GM12878 (cell line): ENCODE data around the gene SPCS2. TPM values are rescaled to one million over a fixed set of nuclear protein-coding genes. Genes with fewer than 3 reads are reported as not detected.

ENCODE experiments used
- ATAC-seq: fragments of 200-7000 bp; cut with Tn5 transposase; 3 replicates; pipeline ENCODE4 v1.9.1; 2020; ENCODE audit warnings: mild to moderate bottlenecking, moderate library complexity
- BruUV-seq: library from RNA; stranded (reverse); fragments of 400-500 nt; replicated peaks from 2 replicates; lab custom pipeline; 2021; lab: Mats Ljungman, UMichigan
- CTCF ChIA-PET: fragments of 300-600 bp; sonication (Branson Sonifier 250); formaldehyde crosslinking; extraction: SDS; loops from one replicate; lab custom pipeline; 2021; ENCODE audit warnings: inconsistent platforms; lab: Yijun Ruan, JAX
- POLR2A ChIA-PET: fragments of 350-600 bp; formaldehyde crosslinking; extraction: SDS; loops from one replicate; lab custom pipeline; 2021; ENCODE audit warnings: inconsistent platforms; lab: Charles Lee
- RAD21 ChIA-PET: fragments of 300-600 bp; sonication (Branson Sonifier 250); formaldehyde crosslinking; loops from one replicate; lab custom pipeline; 2023; ENCODE audit warnings: antibody characterized with exemption; ENCODE audit not compliant: unreplicated experiment; lab: Charles Lee
- SMC1A ChIA-PET: fragments of 300-600 bp; sonication (Branson Sonifier 250); formaldehyde crosslinking; loops from one replicate; lab custom pipeline; 2023; ENCODE audit not compliant: unreplicated experiment, uncharacterized antibody; lab: Charles Lee
- DNase-seq: peaks from one replicate; pipeline ENCODE4 v3.0.0-alpha.2; 2011; ENCODE audit warnings: low read depth, low spot score
- FAIRE-seq: peaks from 3 replicates; lab custom pipeline; 2011; peaks lifted over from hg19 to GRCh38; lab: Jason Lieb, UNC
- H2AFZ ChIP-seq: 2 replicates; pipeline ENCODE4 v1.6.0; 2011; ENCODE audit warnings: low read depth, low read length, control low read depth; ENCODE audit not compliant: control insufficient read depth
- H3K27ac ChIP-seq: 2 replicates; pipeline ENCODE4 v1.5.1; 2011; ENCODE audit warnings: control low read depth; ENCODE audit not compliant: control insufficient read depth, insufficient read depth
- H3K27me3 ChIP-seq, 2 experiments: replicated peaks in 1 of 2; 2 replicates each; pipeline versions ENCODE4 v1.6.0 to v1.6.1; 2011; ENCODE audit warnings: low read length in 1 of 2; ENCODE audit not compliant: control insufficient read depth in 2 of 2, insufficient read depth in 2 of 2
- H3K36me3 ChIP-seq, 2 experiments: 2 replicates each; pipeline ENCODE4 v1.5.1; 2011; ENCODE audit warnings: low read length in 1 of 2; ENCODE audit not compliant: control insufficient read depth in 2 of 2, insufficient read depth in 2 of 2
- H3K4me1 ChIP-seq: 2 replicates; pipeline ENCODE4 v1.6.1; 2011; ENCODE audit warnings: mild to moderate bottlenecking, low read length, moderate library complexity, mixed read lengths; ENCODE audit not compliant: control insufficient read depth, insufficient read depth
- H3K4me2 ChIP-seq: 2 replicates; pipeline ENCODE4 v1.6.0; 2011; ENCODE audit warnings: control low read depth; ENCODE audit not compliant: control insufficient read depth, insufficient read depth
- H3K4me3 ChIP-seq: fragments of 200-600 bp; sonication (generic); 2 replicates; pipeline ENCODE4 v1.5.1; 2016
- H3K79me2 ChIP-seq: 2 replicates; pipeline ENCODE4 v1.6.0; 2011; ENCODE audit warnings: low read length; ENCODE audit not compliant: control insufficient read depth, insufficient read depth
- H3K9ac ChIP-seq: 2 replicates; pipeline ENCODE4 v1.8.0; 2011; ENCODE audit warnings: low read length, control low read depth, mixed read lengths; ENCODE audit not compliant: control insufficient read depth, insufficient read depth
- H3K9me3 ChIP-seq: replicated peaks from 3 replicates; pipeline ENCODE4 v1.5.1; 2011; ENCODE audit warnings: mild to moderate bottlenecking, low read length; ENCODE audit not compliant: control insufficient read depth, insufficient read depth
- H4K20me1 ChIP-seq: 2 replicates; pipeline ENCODE4 v1.6.0; 2011; ENCODE audit not compliant: control insufficient read depth, insufficient read depth
- GATAD2B ChIP-seq: fragments of 450-650 bp; conservative IDR thresholded peaks from 2 replicates; pipeline ENCODE4 v1.6.1; 2017; ENCODE audit warnings: low read depth, mild to moderate bottlenecking, moderate library complexity
- POLR2AphosphoS5 ChIP-seq: IDR thresholded peaks from 2 replicates; pipeline ENCODE4 v1.6.1; 2011; ENCODE audit warnings: mild to moderate bottlenecking, low read length, inconsistent platforms
- RAD51 ChIP-seq: fragments of 450-650 bp; IDR thresholded peaks from 2 replicates; pipeline ENCODE4 v1.6.1; 2016; ENCODE audit warnings: moderate library complexity, mild to moderate bottlenecking, inconsistent platforms
- RBBP5 ChIP-seq: fragments of 200-600 bp; sonication (generic); conservative IDR thresholded peaks from 2 replicates; pipeline ENCODE4 v1.6.1; 2016
- ZNF207 ChIP-seq: fragments of 450-650 bp; IDR thresholded peaks from 2 replicates; pipeline ENCODE4 v1.6.1; 2014; ENCODE audit warnings: antibody characterized with exemption, mild to moderate bottlenecking, borderline replicate concordance
- WGBS: methylation state at CpG from one replicate; pipeline ENCODE4 v1.1.6; 2016; ENCODE audit warnings: low lambda C conversion rate; ENCODE audit not compliant: insufficient replicate concordance, insufficient coverage; ENCODE audit errors: missing lambda C conversion rate; 5-methylcytosine and 5-hydroxymethylcytosine counted together
- in situ Hi-C: fragments of 300-500 bp; cut with MboI; formaldehyde crosslinking; loops from 9 replicates; pipeline ENCODE4 v1.14.3; 2018; ENCODE audit warnings: mixed read lengths
- intact Hi-C: fragments of 100-400 bp; cut with micrococcal nuclease; formaldehyde crosslinking; loops from one replicate; pipeline ENCODE4 v1.14.2; 2022; ENCODE audit not compliant: unreplicated experiment
- polyA plus RNA-seq, 11 experiments: library from polyadenylated mRNA; depleted of rRNA in 4 of 11; unstranded in 6 of 11; stranded (reverse) in 5 of 11; fragments of >200 nt; fragmentation: Nextera tagmentation in 4 of 11; fragmentation: Illumina TruSeq in 1 of 11; extraction: Ambion mirVana in 4 of 11; extraction: Trizol in 1 of 11; gene quantifications; 1 replicate in 1 of 11; 2 replicates in 10 of 11; pipeline versions ENCODE4 v1.2.1 to v1.2.3, GENCODE V29; 2011 to 2016; ENCODE audit warnings: inconsistent platforms in 2 of 11, missing spikeins in 2 of 11, low read depth in 1 of 11
- total RNA-seq, 4 experiments: library from RNA; depleted of rRNA in 3 of 4; stranded (reverse); fragments of >200 nt in 3 of 4; fragmentation: Illumina TruSeq in 1 of 4; extraction: Trizol in 1 of 4; gene quantifications; 2 replicates each; pipeline versions ENCODE4 v1.2.1 to v1.2.3, GENCODE V29; 2013 to 2021
- TF ChIP-seq, protein P1 (sequence below): fragments of 150-350 bp; IDR thresholded peaks from 2 replicates; pipeline ENCODE4 v1.6.1; 2016; ENCODE audit warnings: low read depth, low read length
- TF ChIP-seq, protein P2 (sequence below): IDR thresholded peaks from 2 replicates; pipeline ENCODE4 v1.6.1; 2011; ENCODE audit warnings: mild to moderate bottlenecking, low read depth, low read length, moderate library complexity; ENCODE audit not compliant: insufficient replicate concordance
- TF ChIP-seq, protein P3 (sequence below): fragments of 450-650 bp; IDR thresholded peaks from 2 replicates; pipeline ENCODE4 v1.6.1; 2017; ENCODE audit warnings: mild to moderate bottlenecking, low read depth, inconsistent platforms; ENCODE audit not compliant: poor library complexity, severe bottlenecking
- TF ChIP-seq, protein P4 (sequence below): fragments of 450-650 bp; formaldehyde crosslinking; IDR thresholded peaks from 2 replicates; pipeline ENCODE4 v1.5.0; 2022; ENCODE audit warnings: mild to moderate bottlenecking, missing genetic modification characterization

Gene SPCS2
- total and polyA plus RNA-seq, 10 of the 15 experiments (the other 5 are each of a cell fraction or from before 2014, with no cell fraction given): 40.7 to 661 (median 192) TPM

DNA sequence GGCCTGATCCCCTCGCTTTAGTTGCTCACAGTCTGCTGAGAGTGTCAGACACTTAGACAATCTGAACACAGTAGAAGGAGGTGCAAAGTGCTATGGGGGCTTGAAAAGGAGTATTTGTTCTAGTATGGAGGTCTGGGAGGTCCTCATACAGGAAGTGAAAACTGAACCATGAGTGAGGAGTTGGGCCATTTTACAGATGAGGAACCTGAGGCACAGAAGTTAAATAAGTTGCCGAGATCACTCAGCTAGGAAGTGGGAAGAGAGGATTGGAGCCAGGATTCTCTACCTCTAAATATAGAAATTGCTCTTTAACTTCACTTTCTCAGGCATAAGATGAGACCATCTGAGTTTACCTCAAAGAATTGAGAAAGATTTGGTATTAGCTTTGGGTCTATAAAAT is 35.7 kb downstream of the SPCS2 start (continued):
- TF ChIP-seq, protein P1, sequence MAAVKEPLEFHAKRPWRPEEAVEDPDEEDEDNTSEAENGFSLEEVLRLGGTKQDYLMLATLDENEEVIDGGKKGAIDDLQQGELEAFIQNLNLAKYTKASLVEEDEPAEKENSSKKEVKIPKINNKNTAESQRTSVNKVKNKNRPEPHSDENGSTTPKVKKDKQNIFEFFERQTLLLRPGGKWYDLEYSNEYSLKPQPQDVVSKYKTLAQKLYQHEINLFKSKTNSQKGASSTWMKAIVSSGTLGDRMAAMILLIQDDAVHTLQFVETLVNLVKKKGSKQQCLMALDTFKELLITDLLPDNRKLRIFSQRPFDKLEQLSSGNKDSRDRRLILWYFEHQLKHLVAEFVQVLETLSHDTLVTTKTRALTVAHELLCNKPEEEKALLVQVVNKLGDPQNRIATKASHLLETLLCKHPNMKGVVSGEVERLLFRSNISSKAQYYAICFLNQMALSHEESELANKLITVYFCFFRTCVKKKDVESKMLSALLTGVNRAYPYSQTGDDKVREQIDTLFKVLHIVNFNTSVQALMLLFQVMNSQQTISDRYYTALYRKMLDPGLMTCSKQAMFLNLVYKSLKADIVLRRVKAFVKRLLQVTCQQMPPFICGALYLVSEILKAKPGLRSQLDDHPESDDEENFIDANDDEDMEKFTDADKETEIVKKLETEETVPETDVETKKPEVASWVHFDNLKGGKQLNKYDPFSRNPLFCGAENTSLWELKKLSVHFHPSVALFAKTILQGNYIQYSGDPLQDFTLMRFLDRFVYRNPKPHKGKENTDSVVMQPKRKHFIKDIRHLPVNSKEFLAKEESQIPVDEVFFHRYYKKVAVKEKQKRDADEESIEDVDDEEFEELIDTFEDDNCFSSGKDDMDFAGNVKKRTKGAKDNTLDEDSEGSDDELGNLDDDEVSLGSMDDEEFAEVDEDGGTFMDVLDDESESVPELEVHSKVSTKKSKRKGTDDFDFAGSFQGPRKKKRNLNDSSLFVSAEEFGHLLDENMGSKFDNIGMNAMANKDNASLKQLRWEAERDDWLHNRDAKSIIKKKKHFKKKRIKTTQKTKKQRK: no peak
- TF ChIP-seq POLR2AphosphoS5: no peak
- TF ChIP-seq, protein P2, sequence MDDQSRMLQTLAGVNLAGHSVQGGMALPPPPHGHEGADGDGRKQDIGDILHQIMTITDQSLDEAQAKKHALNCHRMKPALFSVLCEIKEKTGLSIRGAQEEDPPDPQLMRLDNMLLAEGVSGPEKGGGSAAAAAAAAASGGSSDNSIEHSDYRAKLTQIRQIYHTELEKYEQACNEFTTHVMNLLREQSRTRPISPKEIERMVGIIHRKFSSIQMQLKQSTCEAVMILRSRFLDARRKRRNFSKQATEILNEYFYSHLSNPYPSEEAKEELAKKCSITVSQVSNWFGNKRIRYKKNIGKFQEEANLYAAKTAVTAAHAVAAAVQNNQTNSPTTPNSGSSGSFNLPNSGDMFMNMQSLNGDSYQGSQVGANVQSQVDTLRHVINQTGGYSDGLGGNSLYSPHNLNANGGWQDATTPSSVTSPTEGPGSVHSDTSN: no peak

- ATAC-seq: peak; percentile 94
- H3K27ac ChIP-seq: peak within 1 kb of the TSS; percentile 45
- H3K36me3 ChIP-seq: no peaks in the 10 kb centered on the region
- H3K4me3 ChIP-seq: peak within 1 kb of the TSS; percentile 100
- 1% methylated on average over 28 of the region's 46 CpGs for WGBS
- ChIA-PET POLR2A (interaction anchor here (0.6 to 1.6 kb wide), 11 partner anchors 9 to 817 kb away, joined by 3 to 5 read pairs (median 4); no protein-coding TSS in a partner anchor), SMC1A (interaction anchor here (0.7 to 2.3 kb wide), 13 partner anchors 8 to 217 kb away, joined by 3 to 6 read pairs (median 4); no protein-coding TSS in a partner anchor), RAD21 (interaction anchor here (0.7 to 1.8 kb wide), 9 partner anchors 13 to 216 kb away, joined by 3 to 10 read pairs (median 3); partner anchors contain the start of genes SPCS2 and XRRA1), CTCF (interaction anchor here (0.6 to 1.5 kb wide), 8 partner anchors 9 to 254 kb away, joined by 3 to 7 read pairs (median 4); no protein-coding TSS in a partner anchor)
- no peaks in the 10 kb centered on the region for H3K27me3 ChIP-seq
- peak within 1 kb of the TSS; percentile 73 for H3K4me2 ChIP-seq
- DNase-seq: peak; percentile 59
- H3K9ac ChIP-seq: peak within 1 kb of the TSS; percentile 64
- no peaks in the 10 kb centered on the region for H3K9me3 ChIP-seq
- no TSS peak for BruUV-seq
- peak within 1 kb of the TSS; percentile 65 for H2AFZ ChIP-seq
- peaks cover 13% of the 10 kb centered on the region for H3K4me1 ChIP-seq
- intact Hi-C loops (loop anchor here (2.0 kb wide), 1 partner anchor 40 kb away; the partner anchor contains the start of genes SPCS2 and XRRA1), in situ Hi-C loops (no loop called here)
- peak; percentile 96 for FAIRE-seq
- H4K20me1 ChIP-seq: no peaks in the 10 kb centered on the region
- peaks cover 36% of the 10 kb centered on the region for H3K79me2 ChIP-seq
- TF ChIP-seq RAD51 (no peak), ZNF207 (no peak), GATAD2B (no peak), RBBP5 (no peak)
- TF ChIP-seq, protein P3, sequence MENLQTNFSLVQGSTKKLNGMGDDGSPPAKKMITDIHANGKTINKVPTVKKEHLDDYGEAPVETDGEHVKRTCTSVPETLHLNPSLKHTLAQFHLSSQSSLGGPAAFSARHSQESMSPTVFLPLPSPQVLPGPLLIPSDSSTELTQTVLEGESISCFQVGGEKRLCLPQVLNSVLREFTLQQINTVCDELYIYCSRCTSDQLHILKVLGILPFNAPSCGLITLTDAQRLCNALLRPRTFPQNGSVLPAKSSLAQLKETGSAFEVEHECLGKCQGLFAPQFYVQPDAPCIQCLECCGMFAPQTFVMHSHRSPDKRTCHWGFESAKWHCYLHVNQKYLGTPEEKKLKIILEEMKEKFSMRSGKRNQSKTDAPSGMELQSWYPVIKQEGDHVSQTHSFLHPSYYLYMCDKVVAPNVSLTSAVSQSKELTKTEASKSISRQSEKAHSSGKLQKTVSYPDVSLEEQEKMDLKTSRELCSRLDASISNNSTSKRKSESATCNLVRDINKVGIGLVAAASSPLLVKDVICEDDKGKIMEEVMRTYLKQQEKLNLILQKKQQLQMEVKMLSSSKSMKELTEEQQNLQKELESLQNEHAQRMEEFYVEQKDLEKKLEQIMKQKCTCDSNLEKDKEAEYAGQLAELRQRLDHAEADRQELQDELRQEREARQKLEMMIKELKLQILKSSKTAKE: no peak
- TF ChIP-seq, protein P4, sequence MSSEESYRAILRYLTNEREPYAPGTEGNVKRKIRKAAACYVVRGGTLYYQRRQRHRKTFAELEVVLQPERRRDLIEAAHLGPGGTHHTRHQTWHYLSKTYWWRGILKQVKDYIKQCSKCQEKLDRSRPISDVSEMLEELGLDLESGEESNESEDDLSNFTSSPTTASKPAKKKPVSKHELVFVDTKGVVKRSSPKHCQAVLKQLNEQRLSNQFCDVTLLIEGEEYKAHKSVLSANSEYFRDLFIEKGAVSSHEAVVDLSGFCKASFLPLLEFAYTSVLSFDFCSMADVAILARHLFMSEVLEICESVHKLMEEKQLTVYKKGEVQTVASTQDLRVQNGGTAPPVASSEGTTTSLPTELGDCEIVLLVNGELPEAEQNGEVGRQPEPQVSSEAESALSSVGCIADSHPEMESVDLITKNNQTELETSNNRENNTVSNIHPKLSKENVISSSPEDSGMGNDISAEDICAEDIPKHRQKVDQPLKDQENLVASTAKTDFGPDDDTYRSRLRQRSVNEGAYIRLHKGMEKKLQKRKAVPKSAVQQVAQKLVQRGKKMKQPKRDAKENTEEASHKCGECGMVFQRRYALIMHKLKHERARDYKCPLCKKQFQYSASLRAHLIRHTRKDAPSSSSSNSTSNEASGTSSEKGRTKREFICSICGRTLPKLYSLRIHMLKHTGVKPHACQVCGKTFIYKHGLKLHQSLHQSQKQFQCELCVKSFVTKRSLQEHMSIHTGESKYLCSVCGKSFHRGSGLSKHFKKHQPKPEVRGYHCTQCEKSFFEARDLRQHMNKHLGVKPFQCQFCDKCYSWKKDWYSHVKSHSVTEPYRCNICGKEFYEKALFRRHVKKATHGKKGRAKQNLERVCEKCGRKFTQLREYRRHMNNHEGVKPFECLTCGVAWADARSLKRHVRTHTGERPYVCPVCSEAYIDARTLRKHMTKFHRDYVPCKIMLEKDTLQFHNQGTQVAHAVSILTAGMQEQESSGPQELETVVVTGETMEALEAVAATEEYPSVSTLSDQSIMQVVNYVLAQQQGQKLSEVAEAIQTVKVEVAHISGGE (CRISPR knock-in tag): peak; percentile 86
Observed at GRCh38 chr11:74988541-74989259, 39.6 kb downstream of the SPCS2 start, which contains the start of gene NEU3. Gene NEU3 (plus strand): TSS chr11:74988933. CDS start chr11:74989061, 128 bp downstream.
